ENCODE data around the gene TMEM247.

TMEM247 gene

DNA sequence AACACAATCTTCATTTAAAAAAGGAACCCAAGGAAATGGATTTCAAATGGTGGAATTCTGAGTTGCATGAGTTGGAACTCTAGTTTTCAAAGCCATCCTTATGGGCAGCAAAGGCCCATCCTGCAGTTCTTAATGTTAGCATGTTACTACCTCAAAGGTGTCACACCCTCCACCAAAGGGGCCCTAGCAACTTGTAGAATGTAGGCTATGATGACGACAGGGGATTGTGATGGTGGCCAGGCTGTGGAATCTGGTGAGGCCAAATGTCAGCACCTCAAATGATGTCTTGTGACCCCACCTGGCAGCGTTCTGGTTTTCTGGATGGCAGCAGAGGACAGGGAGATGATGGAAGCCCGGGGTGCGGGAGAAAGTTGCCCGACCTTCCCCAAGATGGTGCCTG is at the start of gene TMEM247:
TMEM247 (plus strand) TSS at position 301 of the 400 bp plus-strand sequence.
- DNase-seq (ENCODE audit: low read depth in 1 of 2, low spot score in 1 of 2), result no peak

GRCh38 chr2:46430413-46430812 is 49.0 kb upstream of the TMEM247 start:
- DNase-seq (ENCODE audit: low read depth in 1 of 2, low spot score in 1 of 2), result no peak

GRCh38 chr2:46430992-46431391 is 48.4 kb upstream of the TMEM247 start:
- no peak for DNase-seq (ENCODE audit: low read depth in 1 of 2, low spot score in 1 of 2)

DNA sequence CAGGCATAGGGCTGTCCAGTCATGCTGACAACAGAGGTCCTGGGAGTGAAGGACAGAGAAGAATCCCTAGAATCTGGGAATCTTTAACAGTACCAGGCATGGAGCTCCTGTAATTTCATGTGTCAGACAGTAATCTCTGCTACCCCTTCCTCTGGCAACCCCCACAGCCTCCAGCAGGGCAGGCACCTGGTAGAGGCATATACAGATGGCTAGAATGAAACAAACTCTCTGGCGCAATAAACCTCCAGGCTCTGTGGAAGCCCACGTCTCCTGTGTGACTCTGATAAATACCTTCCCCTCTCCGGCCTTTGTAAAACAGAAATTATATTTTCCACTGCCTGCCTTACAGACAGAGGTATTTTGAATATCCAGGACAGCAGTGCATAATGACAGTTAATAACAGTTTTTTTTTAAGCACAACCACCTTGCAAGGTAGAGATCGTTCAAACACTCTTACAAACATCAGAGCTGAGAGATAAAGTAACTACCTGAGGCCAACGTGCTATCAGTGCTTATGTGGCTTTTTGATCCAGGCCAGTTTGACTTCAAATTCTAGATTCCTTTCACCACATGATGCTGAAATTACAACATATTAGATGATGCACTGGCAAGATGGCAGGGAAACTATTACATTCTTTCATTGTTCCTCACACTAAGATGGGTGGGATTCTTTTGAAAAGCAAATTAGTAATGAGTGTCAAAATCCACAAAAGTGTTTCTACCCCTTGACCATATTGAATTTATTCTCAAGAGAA is 47.7 kb upstream of the TMEM247 start:
- DNase-seq (ENCODE audit: low read depth in 1 of 2, low spot score in 1 of 2), result no peak

DNA sequence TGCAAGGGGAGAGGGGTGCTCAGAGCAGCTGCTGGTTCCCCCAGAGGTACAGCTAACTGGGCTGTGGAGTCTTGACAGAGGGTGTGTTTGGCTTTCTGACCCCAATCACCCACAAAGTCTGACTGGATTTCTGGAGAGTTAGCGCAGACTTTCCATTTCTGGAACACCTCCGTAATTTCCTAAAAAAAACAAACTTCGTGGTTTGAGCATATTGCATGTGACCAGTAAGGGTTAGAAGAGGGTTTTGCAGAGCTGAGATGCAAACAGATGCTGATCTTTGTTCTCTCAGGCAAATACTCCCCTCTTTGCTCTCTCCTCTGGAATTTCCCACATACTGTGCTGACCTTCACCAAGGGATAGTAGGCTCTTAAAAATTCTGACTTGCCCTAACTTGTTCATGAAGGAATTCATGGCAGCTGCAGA is 44.5 kb upstream of the TMEM247 start:
- no peak for DNase-seq (ENCODE audit: low read depth in 1 of 2, low spot score in 1 of 2)

DNA sequence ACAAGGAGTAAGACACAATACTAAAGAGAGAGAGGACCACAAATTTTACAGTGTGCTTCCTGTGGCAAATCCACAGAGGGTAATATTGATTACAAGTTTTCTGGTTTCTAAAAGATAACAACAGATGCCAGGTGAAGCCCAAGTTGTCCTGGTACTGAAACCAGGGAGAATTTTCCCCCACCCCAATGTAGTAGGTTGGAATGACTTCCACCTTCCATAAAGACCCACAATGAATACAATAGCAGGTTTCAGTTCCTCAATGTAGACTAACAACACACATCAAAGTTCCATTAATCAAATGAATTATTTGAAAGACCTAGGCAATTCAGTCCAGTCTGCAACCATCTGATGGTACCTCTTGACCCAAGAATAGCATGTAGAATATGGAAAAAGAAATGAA is 44.0 kb upstream of the TMEM247 start:
- no peak for DNase-seq (ENCODE audit: low read depth in 1 of 2, low spot score in 1 of 2)

GRCh38 chr2:46435796-46436360 is 43.5 kb upstream of the TMEM247 start:
- no peak for DNase-seq (ENCODE audit: low read depth in 1 of 2, low spot score in 1 of 2)

DNA sequence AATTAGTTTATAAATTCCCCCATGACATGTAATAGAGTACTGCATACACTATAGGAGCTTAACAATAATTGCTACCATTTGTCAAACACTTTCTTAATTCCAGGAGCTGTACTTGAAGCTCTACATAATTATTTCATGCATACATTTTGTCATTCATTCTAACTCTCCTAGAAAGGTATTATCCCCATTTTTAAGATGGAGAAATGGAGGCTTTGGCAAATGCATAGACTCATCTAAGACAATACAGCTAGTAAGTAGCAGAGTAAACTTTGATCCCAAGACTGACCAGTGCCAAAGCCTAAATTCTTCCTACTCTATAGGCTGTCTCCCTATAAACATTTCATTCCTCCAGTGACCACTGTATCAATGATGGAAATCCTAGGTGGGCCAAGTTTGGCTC is 42.6 kb upstream of the TMEM247 start:
- DNase-seq (ENCODE audit: low read depth in 1 of 2, low spot score in 1 of 2), result no peak

- DNase-seq (ENCODE audit: low read depth in 1 of 2, low spot score in 1 of 2), result no peak
These were observed 41.3 kb upstream of the TMEM247 start for GRCh38 chr2:46438102-46438501.

- DNase-seq (ENCODE audit: low read depth in 1 of 2, low spot score in 1 of 2), result no peak
These were observed 40.6 kb upstream of the TMEM247 start for GRCh38 chr2:46438794-46439193.

DNA sequence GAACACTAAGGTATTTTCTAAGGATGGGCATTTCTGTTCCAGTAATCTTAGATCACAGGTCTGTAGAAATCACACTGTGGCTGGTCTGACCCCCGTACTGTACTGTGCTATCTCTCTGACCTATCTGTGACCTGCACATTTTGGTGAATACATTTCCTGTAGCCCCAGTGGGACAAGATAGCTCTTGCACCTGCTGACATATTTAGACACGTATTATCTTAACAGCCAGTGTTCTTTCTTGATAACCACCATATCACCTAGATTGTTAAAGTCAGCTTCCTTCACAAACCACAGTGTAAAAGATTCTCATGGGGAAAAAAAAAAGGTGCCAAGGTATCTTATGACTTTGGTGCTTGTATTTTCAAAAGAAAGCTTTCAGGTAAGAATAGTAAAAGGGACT is 39.8 kb upstream of the TMEM247 start:
- no peak for DNase-seq (ENCODE audit: low read depth in 1 of 2, low spot score in 1 of 2)

GRCh38 chr2:46441838-46442712 is 37.3 kb upstream of the TMEM247 start:
- no peak for DNase-seq (ENCODE audit: low read depth in 1 of 2, low spot score in 1 of 2)

GRCh38 chr2:46444732-46445131 is 34.6 kb upstream of the TMEM247 start:
- no peak for DNase-seq (ENCODE audit: low read depth in 1 of 2, low spot score in 1 of 2)

DNA sequence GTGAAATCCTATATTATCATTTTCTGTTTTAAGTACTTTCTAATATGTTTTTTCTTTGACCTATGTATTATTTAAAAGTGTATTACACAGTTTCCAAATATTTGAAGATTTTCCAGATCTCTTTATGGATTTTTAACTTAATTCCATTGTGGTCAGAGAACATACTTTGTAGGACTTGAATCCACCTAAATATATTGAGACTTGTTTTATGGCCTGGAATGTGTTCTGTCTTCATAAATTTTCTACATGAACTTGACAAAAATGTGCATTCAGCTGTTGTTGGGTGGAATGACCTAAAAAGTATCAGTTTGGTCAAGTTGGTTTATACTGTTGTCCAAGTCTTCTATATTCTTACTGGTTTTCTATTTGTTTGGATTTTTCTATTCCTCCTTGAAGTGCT is 33.8 kb upstream of the TMEM247 start:
- DNase-seq (ENCODE audit: low read depth in 1 of 2, low spot score in 1 of 2), result no peak

- DNase-seq (ENCODE audit: low read depth in 1 of 2, low spot score in 1 of 2), result no peak
These were observed 32.3 kb upstream of the TMEM247 start for GRCh38 chr2:46446871-46447568.

DNA sequence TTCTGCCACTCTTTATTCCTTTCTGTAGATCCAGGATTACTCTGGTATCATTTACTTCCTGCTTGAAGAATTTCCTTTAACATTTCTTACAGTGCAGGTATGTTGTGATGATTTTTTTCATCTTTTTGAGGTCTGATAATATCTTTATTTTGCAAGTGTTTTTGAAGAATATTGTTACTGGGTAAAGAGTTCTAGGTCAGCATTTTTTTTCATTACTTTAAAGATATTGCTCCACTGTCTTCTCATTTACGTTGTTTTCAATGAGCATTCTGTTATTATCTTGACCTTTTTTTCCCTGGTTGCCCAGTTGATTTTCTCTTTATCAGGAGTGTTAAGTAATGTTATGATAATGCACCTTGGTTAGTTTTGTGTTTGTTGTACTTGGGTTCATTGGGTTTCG is 31.7 kb upstream of the TMEM247 start:
- no peak for DNase-seq (ENCODE audit: low read depth in 1 of 2, low spot score in 1 of 2)

DNA sequence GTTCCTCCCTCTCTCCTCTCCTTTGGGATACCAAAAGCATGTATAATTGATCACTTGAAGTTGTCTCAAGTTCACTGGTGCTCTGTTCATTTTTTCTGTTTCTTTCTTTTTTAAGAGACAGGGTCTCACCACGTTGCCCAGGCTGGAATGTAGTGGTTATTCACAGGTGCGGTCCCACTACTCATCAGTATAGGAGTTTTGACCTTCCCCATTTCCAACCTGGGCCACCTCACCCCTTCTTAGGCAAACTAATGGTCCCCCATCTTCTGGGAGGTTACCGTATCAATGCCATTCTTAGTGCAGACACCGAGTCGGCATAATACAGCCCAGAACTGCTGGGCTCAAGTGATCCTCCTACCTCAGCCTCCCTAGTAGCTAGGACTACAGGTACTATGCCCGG is 31.3 kb upstream of the TMEM247 start:
- DNase-seq (ENCODE audit: low read depth in 1 of 2, low spot score in 1 of 2), result no peak

GRCh38 chr2:46448641-46449040 is 30.7 kb upstream of the TMEM247 start:
- DNase-seq (ENCODE audit: low read depth in 1 of 2, low spot score in 1 of 2), result no peak

- no peak for DNase-seq (ENCODE audit: low read depth in 1 of 2, low spot score in 1 of 2)
These were observed 29.7 kb upstream of the TMEM247 start for GRCh38 chr2:46449700-46450099.

DNA sequence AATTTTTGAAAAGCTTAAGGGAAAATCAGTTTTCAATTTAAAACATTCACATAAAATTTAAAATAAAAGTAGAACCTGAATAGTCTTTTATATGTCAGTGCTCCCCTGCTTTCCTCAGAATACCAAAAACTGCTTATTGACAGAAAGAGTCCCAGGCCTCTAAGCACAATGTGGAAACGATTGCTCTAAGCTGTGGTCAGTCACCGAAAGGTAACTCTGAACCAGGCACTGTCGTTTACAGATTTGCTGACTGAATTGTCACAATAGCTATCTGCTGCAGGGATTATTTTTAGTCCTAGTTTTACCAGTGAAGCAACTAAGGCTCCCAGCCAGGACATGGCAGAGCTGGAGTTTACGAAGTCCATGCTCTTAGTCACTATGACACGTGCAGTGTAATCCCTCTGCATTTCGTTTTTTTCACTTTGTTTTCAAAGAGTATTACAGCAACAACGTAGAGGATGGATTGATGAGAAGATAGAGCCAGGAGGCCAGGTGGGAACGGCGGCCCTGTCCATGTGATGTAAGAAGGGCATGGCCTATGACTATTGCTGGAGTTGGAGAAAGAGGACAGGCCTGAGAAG is 28.1 kb upstream of the TMEM247 start:
- no peak for DNase-seq (ENCODE audit: low read depth in 1 of 2, low spot score in 1 of 2)

DNA sequence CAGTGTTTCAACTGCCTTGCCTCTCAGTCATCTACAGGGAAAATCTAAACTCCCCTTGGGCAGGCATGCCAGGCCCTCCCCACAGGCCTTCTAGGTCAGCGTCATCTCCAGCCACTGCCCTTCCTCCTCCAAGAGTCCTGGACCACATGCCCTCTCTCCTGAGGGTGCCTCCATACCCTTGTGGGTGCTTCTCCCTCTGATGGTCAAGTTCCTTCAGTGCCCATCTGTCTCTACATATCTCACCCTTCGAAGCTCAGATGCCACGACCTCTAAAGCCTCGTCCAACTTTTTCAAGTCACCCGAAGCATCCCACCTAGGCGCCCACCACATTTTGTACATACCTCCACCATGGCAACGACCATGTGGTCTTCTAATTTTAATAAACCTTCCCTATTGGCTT is 22.6 kb upstream of the TMEM247 start:
- no peak for DNase-seq (ENCODE audit: low read depth in 1 of 2, low spot score in 1 of 2)
